ENCODE data around the gene BET1. TPM values are rescaled to one million over a fixed set of nuclear protein-coding genes. Genes with fewer than 3 reads are reported as not detected.

BET1 gene
- total and polyA plus RNA-seq, 2 of the 8 experiments (the other 6 are each of a cell fraction or from before 2014, with no cell fraction given), result 20.6 to 31.7 TPM

DNA sequence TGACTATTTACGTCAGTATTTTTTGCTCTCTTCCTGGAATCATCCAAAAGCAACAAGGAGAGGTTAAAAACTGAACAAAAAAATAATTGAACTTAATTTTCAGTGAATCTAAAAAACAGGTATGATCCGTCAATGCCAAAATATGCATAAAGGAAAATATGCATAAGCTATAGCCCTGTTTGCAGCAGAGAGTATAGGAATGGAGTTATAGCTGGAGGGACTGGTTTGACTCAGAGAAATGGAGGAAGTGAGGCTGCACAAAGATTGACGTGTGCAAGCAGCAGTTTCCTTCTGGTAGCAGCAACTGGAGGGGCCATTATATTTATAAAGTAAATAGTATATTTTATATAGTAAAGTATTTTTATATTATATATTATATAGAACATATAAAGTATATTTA, 45.5 kb downstream of the BET1 start (continued):
- TF ChIP-seq, protein P1, sequence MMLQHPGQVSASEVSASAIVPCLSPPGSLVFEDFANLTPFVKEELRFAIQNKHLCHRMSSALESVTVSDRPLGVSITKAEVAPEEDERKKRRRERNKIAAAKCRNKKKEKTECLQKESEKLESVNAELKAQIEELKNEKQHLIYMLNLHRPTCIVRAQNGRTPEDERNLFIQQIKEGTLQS (IDR thresholded peaks at IDR 0.05; ENCODE audit: insufficient read depth, low read depth, low read length), result no peak
